Measurements from ENCODE around the gene LRRN4.

DNA sequence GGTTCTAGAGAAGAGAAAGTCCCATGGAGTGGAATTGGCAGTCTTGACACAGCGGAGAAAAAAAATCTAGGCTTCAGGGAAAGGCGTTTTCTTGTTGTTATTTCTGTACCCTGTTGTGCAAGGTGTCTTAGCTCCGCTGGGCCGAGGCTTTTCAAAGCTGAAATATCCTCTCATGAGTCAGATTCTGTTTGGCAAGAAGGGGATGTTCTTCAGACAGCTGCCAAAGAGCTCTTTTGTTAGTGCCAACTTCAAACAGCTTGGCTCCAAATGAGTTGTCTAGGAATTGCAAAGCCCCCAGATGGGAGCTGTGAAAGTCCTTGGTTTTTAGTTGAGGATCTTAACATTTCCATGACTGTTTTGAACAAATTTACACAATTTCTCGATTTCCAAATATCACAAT lies 45.6 kb downstream of the LRRN4 start:
- TF ChIP-seq POLR2A (IDR thresholded peaks at IDR 0.05): no peak
- TF ChIP-seq, protein P1, sequence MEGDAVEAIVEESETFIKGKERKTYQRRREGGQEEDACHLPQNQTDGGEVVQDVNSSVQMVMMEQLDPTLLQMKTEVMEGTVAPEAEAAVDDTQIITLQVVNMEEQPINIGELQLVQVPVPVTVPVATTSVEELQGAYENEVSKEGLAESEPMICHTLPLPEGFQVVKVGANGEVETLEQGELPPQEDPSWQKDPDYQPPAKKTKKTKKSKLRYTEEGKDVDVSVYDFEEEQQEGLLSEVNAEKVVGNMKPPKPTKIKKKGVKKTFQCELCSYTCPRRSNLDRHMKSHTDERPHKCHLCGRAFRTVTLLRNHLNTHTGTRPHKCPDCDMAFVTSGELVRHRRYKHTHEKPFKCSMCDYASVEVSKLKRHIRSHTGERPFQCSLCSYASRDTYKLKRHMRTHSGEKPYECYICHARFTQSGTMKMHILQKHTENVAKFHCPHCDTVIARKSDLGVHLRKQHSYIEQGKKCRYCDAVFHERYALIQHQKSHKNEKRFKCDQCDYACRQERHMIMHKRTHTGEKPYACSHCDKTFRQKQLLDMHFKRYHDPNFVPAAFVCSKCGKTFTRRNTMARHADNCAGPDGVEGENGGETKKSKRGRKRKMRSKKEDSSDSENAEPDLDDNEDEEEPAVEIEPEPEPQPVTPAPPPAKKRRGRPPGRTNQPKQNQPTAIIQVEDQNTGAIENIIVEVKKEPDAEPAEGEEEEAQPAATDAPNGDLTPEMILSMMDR (IDR thresholded peaks at IDR 0.05): no peak
